ENCODE measurements around the gene FHAD1.

FHAD1 gene

GRCh38 chr1:15218287-15219279 is 28.4 kb upstream of the FHAD1 start:
- DNase-seq (ENCODE audit: low spot score): no peak

GRCh38 chr1:15219280-15220023 is 27.6 kb upstream of the FHAD1 start:
- no peak for DNase-seq (ENCODE audit: low spot score)

GRCh38 chr1:15220024-15220392 is 27.0 kb upstream of the FHAD1 start:
- no peak for DNase-seq (ENCODE audit: low spot score)

DNA sequence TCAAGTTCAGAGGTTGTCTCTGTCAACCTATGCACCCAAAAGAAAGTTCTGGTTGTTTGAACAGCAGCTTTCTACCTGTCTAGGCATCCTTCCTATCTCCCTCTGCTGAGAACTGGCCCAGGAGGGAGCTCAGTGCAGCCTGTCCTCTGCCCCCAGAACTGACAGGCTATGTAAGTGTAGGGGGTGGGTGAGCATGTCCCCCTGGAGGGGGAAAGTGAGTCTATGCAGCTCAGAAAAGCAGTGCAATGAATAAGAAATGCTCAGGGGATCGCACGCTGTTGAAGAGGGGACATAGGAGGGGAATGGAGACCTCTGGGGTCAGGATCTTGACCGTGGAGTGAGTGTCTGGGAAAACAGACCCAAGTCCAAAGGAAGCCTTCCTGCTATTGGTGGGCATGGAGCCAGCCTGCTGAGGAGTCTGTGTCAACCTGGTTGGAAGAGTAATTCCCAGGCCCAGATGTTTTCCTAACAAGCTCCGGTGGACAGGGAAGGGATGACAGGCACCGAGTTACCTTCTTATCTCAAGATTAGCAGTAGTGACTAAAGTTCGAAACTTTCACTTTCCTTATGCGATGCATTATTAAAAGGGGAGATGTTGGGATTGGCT is 26.1 kb upstream of the FHAD1 start:
- no peak for DNase-seq (ENCODE audit: low spot score)

DNA sequence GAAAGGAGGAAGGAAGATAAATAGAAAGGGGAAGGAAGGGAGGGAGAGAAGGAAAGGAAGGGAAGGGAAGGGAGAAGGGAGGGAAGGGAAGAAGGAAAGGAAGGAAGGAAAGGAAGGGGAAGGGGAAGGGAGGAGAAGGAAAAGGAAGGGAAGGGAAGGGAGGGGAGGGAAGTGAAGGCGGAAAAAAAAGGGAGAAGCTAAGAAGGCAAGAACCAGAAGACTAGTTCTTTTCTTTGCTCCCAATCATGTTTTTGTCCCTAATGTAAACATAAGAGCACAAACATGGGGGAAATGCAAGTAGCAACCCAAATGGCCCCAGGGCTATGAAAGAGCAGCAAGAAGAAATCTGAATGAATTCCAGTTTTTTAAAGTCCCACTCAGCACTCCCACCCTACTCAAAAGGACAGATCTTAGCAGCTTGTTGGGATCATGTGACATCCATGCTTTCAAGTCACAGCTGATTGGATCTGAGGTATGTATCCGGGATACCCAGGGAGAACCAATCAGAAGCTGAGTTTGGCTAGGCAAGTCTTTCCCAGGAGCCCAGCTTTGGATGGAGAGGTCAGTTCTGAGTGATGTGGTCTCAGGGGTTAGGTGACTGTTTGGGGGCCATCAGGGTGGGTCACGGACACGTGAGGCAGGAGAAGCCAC is 24.2 kb upstream of the FHAD1 start:
- no peak for DNase-seq (ENCODE audit: low spot score)

DNA sequence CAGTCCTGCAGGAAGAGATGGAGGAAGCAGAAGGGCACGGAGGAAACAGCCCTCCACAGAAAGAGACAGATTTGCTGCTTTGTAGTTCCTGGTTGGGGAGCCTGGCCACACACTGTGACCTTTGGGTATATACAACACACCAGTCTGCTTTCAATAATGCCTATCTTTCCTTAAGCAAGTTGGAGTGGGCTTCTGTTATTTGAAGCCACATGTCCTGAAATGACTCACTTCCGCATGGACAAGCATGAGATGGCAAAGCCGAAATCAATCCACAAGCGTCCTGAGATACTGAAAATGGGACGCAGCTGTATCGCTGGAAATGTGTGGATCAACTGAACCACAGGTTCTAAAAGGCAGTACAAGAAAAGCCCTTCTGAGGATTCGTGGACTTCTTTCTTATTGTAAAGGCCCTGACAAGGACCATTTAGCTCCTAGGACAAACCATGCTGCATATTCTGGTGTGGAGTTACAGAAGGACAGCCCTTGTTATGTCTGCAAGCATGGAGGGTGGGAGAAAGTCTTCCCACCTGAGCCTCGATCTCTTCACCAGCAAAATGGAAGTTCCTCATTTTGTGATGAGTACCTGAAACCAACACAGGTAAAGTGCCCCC is 22.7 kb upstream of the FHAD1 start:
- DNase-seq (ENCODE audit: low spot score): no peak

GRCh38 chr1:15224974-15225373 is 22.0 kb upstream of the FHAD1 start:
- DNase-seq (ENCODE audit: low spot score): no peak

DNA sequence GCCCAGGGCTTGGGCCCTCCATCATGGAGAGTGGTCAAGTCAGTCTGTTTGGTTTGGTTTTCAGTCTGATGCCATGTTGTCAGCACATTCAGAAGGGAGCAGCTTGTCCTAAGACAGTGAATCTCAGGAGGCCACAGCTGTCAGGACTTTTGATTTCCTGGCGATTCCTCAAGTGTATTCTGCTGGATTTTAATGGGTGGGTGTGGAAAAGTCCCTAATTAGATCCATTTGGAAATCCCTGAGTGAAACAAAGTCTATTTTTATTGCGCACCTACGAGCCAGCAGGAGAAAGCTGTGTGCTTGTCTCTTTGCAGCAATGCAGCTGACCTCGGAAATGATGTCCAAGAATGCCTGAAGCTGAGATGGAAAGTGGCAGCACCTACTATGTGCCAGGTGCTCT is 21.6 kb upstream of the FHAD1 start:
- DNase-seq (ENCODE audit: low spot score): no peak

GRCh38 chr1:15226388-15227255 is 20.4 kb upstream of the FHAD1 start:
- no peak for DNase-seq (ENCODE audit: low spot score)

- DNase-seq (ENCODE audit: low spot score): no peak
Observed at GRCh38 chr1:15229707-15230131, 17.3 kb upstream of the FHAD1 start.

DNA sequence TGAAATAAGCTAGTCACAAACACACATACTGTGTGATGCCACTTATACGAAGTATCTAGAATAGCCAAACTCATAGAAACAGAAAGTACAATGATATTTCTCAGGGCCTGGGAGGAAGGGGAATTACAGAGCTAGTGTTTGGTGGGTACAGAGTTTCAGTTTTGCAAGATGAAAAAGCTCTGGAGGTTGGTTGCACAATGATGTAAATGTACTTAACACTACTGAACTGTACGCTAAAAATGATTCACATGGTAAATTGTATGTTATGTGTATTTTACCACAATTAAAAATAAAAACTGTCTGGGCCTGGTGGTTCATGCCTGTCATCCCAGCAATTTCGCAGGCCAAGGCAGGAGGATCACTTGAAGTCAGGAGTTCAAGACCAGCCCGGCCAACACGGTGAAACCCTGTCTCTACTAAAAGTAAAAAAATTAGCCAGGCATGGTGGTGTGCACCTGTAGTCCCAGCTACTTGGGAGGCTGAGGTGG is 15.3 kb upstream of the FHAD1 start:
- DNase-seq (ENCODE audit: low spot score): peak; percentile 81

DNA sequence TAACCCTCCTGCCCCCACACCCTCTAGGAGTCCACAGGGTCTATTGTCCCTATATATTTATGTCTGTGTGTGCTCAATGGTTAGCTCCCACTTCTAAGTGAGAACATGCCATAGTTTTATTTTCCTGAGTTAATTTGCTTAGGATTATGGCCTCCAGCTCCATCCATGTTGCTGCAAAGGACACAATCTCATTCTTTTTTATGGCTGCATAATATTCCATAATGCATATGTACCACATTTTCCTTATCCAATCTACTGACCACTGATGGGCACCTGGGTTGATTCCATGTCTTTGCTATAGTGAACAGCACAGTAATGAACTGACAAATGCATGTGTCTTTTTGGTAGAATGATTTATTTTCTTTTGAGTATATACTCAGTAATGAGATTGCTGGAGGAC is 13.3 kb upstream of the FHAD1 start:
- no peak for DNase-seq (ENCODE audit: low spot score)

DNA sequence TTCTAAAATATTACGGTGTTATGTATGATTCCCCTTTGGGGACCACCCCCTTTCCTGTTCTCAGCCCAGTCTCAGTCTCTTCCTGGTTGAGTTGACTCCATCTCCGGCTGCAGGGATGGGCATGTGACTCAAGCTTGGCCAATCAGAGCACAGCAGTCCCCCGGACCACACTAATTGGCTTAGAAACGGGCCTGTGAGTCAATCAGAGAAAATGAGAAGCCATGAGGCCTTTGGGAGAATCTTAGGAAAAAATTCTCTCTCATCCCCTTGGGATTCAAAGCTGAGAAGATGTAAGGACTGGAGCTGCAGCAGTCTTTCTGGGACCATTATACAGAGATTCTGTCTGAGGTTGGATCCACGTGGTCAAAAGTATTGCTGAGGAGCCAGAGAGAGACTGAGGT is 10.7 kb upstream of the FHAD1 start:
- DNase-seq (ENCODE audit: low spot score): no peak

GRCh38 chr1:15236746-15237145 is 10.3 kb upstream of the FHAD1 start:
- no peak for DNase-seq (ENCODE audit: low spot score)

- DNase-seq (ENCODE audit: low spot score): no peak
Observed at GRCh38 chr1:15238789-15239188, 8.2 kb upstream of the FHAD1 start.

DNA sequence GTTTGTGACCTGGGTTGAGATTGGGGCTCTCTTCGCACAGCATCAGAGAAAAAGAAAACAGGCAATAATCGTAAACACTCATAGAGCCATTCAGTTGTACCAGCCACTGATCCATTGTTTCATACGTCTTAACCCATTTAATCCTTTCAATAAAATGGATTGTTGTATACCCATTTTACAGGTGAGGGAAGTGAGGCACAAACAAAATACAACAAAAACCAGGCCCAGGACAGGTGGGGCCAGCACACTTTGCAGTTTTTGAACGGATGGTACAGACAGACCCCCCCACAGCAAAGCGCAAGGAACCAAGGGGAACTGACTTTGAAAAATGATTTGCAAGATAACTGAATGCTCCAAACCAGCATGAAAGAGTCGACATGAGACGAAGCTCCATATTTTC is 4.3 kb upstream of the FHAD1 start:
- no peak for DNase-seq (ENCODE audit: low spot score)

- DNase-seq (ENCODE audit: low spot score): no peak
Observed at GRCh38 chr1:15243275-15244043, 3.6 kb upstream of the FHAD1 start.

DNA sequence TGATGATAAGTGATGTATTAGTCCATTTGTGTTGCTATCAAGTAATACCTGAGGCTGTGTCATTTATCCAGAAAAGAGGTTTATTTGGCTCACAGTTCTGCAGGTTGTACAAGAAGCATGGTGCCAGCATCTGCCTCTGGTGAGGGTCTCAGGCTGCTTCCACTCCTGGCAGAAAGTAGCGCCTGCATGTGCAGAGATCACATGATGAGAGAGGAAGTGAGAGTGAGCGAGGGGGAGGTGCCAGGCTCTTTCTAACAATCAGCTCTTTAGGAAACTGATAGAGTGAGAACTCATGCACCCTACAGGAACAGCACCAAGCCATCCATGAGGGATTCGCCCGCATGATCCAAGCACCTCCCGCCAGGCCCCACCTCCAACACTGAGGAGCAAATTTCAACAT is 2.2 kb upstream of the FHAD1 start:
- DNase-seq (ENCODE audit: low spot score): no peak

DNA sequence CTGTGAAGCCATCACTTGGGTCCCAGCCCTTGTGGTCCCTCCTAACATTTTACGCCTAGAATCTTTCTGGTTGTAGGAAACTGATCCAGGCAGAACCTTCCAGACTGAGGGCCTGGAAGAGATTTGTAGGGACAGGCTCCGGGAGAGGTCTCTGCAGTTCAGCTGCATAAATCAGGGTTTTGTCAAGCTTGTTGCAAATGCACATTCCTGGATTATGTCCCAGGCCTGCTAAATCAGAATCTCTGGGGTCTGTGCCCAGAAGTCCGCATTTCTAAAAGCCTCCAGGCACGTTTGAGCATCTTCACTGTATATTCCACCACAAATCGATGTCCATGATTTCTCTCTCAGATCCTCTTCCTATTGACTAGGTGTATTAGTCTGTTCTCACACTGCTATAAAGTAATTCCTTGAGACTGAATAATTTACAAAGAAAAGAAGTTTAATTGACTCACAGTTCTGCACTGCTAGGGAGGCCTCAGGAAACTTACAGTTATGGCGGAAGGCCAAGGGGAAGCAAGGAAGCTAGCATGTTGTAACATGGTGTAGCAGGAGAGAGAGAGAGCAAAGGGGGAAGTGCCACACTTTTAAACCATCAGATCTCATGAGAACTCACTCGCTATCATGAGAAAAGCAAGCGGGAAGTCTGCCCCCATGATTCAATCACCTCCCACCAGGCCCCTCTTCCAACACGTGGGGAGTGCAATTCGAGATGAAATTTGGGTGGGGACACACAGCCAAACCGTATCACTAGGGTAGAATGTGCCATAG is 1.2 kb upstream of the FHAD1 start:
- DNase-seq (ENCODE audit: low spot score): no peak
